Thyroid gland (tissue), 4 donors: ENCODE results near the gene IL2RG.

Source experiments
- CTCF ChIP-seq, 6 experiments: fragments of 200-600 bp in 3 of 6; fragments of 450-650 bp in 3 of 6; sonication (generic) in 3 of 6; IDR thresholded peaks; one replicate each; pipeline ENCODE4 v1.5.1; 2016 to 2019; ENCODE audit warnings: antibody characterized with exemption in 6 of 6, mild to moderate bottlenecking in 2 of 6, inconsistent platforms in 1 of 6, moderate library complexity in 1 of 6
- POLR2A ChIP-seq, 2 donors: fragments of 450-650 bp; IDR thresholded peaks; one replicate each; pipeline ENCODE4 v1.6.1; 2017; ENCODE audit warnings: antibody characterized with exemption in 2 of 2, mild to moderate bottlenecking in 2 of 2, moderate library complexity in 1 of 2

- TF ChIP-seq CTCF (IDR thresholded peaks at IDR 0.05) (no peak), POLR2A (IDR thresholded peaks at IDR 0.05) (no peak)
Measured at GRCh38 chrX:71151366-71151765, 40.0 kb upstream of the IL2RG start.
